ENCODE measurements around the gene KCNC3. TPM values are rescaled to one million over a fixed set of nuclear protein-coding genes. Genes with fewer than 3 reads are reported as not detected.

The KCNC3 gene
- polyA plus RNA-seq, 2 of the 4 experiments (the other 2 are of a cell fraction), result 0.17 to 1.4 TPM

GRCh38 chr19:50368649-50369570 lies 39.7 kb upstream of the KCNC3 start:
- WGBS (ENCODE audit: missing lambda C conversion rate), result 2% methylated on average over 34 of the region's 34 CpGs
- FAIRE-seq (peak; percentile 46), DNase-seq (ENCODE audit: low read depth in 1 of 2, low spot score in 1 of 2) (peak; percentile 95 to 99), ATAC-seq (peak; percentile 95)
- CTCF ChIA-PET, result interaction anchor here (0.6 to 12.4 kb wide), 60 partner anchors 9 to 556 kb away, joined by 3 to 175 read pairs (median 5); partner anchors contain the start of genes JOSD2, KCNC3, MYBPC2 and POLD1
- Histone ChIP-seq H3K4me2 (peak overlapping the region; percentile 86), H3K4me3 (peak overlapping the region; percentile 62), H3K9me3 (no peaks in the 10 kb centered on the region), H3K4me1 (peaks cover 5% of the 10 kb centered on the region), H3K27ac (peak overlapping the region; percentile 85 to 87)
- POLR2A ChIA-PET, result interaction anchor here (0.5 to 1.9 kb wide), 9 partner anchors 11 to 239 kb away, joined by 3 to 10 read pairs (median 3); partner anchors contain the start of gene POLD1
- TF ChIP-seq BCL3 (IDR thresholded peaks at IDR 0.05) (0 out of 3 replicates have a peak, but pooled peaks have one; percentile 55), POLR2A (IDR thresholded peaks at IDR 0.05; ENCODE audit: low read length) (peak; percentile 79), CTCF (IDR thresholded peaks at IDR 0.05) (peak; percentile 94), SMC3 (IDR thresholded peaks at IDR 0.05) (peak; percentile 87), JUN (IDR thresholded peaks at IDR 0.05) (peak in 1 of 2 experiments; percentile 34; a peak in 2 of 5 replicates), MAX (IDR thresholded peaks at IDR 0.05) (peak; percentile 79), RAD21 (conservative IDR thresholded peaks at IDR 0.05 in 1 of 2, IDR thresholded peaks at IDR 0.05 in 1 of 2) (peak; percentile 95), FOSB (CRISPR knock-in tag; IDR thresholded peaks at IDR 0.05) (no peak), USF2 (IDR thresholded peaks at IDR 0.05) (peak; percentile 93), PHF8 (IDR thresholded peaks at IDR 0.05; ENCODE audit: borderline replicate concordance, low read depth) (0 out of 2 replicates have a peak, but pooled peaks have one; percentile 26), EP300 (IDR thresholded peaks at IDR 0.05) (no peak), FOSL2 (IDR thresholded peaks at IDR 0.05) (no peak), FOSL2 (CRISPR knock-in tag; IDR thresholded peaks at IDR 0.05) (no peak), RARB (CRISPR knock-in tag; IDR thresholded peaks at IDR 0.05) (no peak)
- TF ChIP-seq, protein P1, sequence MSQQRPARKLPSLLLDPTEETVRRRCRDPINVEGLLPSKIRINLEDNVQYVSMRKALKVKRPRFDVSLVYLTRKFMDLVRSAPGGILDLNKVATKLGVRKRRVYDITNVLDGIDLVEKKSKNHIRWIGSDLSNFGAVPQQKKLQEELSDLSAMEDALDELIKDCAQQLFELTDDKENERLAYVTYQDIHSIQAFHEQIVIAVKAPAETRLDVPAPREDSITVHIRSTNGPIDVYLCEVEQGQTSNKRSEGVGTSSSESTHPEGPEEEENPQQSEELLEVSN (IDR thresholded peaks at IDR 0.05; ENCODE audit: borderline replicate concordance, low read depth), result peak; percentile 87

GRCh38 chr19:50365434-50366306 lies 36.5 kb upstream of the KCNC3 start, which contains the start of gene NAPSA:
Gene NAPSA (minus strand): TSS chr19:50365639. CDS start chr19:50365621, 18 bp downstream.
- H3K4me3 ChIP-seq, result no peak within 1 kb of the TSS
- no peak within 1 kb of the TSS for H3K4me2 ChIP-seq
- DNase-seq (ENCODE audit: low read depth in 1 of 2, low spot score in 1 of 2) (no peak), FAIRE-seq (no peak), ATAC-seq (no peak)
- ChIA-PET POLR2A (no interaction called here), CTCF (interaction anchor here (0.6 to 12.4 kb wide), 14 partner anchors 8 to 418 kb away, joined by 3 to 175 read pairs (median 4); partner anchors contain the start of genes NR1H2 and POLD1)
- no peak within 1 kb of the TSS for H3K27ac ChIP-seq
- no peaks in the 10 kb centered on the region for H3K9me3 ChIP-seq
- peaks cover 9% of the 10 kb centered on the region for H3K4me1 ChIP-seq
- 62% methylated on average over 11 of the region's 11 CpGs for WGBS (ENCODE audit: missing lambda C conversion rate)
- TF ChIP-seq RFX5 (IDR thresholded peaks at IDR 0.05) (no peak), NPAS2 (CRISPR knock-in tag; IDR thresholded peaks at IDR 0.05; ENCODE audit: borderline replicate concordance) (no peak), HMGXB4 (CRISPR knock-in tag; IDR thresholded peaks at IDR 0.05; ENCODE audit: borderline replicate concordance) (no peak), HES2 (IDR thresholded peaks at IDR 0.05) (no peak), POLR2A (IDR thresholded peaks at IDR 0.05; ENCODE audit: low read length) (no peak), FOSL2 (IDR thresholded peaks at IDR 0.05) (no peak), FOSL2 (CRISPR knock-in tag; IDR thresholded peaks at IDR 0.05) (no peak), ZSCAN20 (CRISPR knock-in tag; IDR thresholded peaks at IDR 0.05) (no peak), USF2 (IDR thresholded peaks at IDR 0.05) (no peak), BHLHE40 (IDR thresholded peaks at IDR 0.05; ENCODE audit: low read depth, low read length) (no peak), TP53 (CRISPR knock-in tag; IDR thresholded peaks at IDR 0.05) (no peak)
- TF ChIP-seq, protein P2, sequence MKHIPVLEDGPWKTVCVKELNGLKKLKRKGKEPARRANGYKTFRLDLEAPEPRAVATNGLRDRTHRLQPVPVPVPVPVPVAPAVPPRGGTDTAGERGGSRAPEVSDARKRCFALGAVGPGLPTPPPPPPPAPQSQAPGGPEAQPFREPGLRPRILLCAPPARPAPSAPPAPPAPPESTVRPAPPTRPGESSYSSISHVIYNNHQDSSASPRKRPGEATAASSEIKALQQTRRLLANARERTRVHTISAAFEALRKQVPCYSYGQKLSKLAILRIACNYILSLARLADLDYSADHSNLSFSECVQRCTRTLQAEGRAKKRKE (CRISPR knock-in tag; IDR thresholded peaks at IDR 0.05; ENCODE audit: low read depth), result no peak

All from A549 (cell line).